HG02938 (cell line): Measurements from ENCODE around the gene TRAPPC2B.
"Not testable (repeated sequence)": the region's sequence is repeated elsewhere in the genome, so short reads cannot be mapped to it uniquely, and the experiment has no call there.

Source experiments
- ATAC-seq: cut with Tn5 transposase; IDR thresholded peaks from one replicate; pipeline ENCODE4 v1.9.1; 2021; ENCODE audit warnings: mild to moderate bottlenecking, moderate library complexity; ENCODE audit not compliant: unreplicated experiment

TRAPPC2B gene

DNA sequence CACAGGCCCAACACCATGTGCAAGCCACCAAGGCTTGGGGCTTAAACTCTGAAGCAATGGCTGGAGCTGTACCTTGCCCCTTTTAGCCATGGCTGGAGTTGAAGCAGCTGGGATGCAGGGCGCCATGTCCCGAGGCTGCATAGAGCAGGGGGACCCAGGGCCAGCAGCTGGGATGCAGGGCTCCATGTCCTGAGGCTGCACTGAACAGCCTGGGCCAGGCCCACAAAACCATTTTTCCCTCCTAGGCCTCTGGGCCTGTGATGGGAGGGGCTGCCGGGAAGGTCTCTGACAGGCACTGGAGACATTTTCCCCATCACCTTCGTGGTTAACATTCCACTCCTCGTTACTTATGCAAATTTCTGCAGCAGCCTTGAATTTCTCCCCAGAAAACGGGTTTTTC lies 10.8 kb downstream of the TRAPPC2B start:
- no peak for ATAC-seq

DNA sequence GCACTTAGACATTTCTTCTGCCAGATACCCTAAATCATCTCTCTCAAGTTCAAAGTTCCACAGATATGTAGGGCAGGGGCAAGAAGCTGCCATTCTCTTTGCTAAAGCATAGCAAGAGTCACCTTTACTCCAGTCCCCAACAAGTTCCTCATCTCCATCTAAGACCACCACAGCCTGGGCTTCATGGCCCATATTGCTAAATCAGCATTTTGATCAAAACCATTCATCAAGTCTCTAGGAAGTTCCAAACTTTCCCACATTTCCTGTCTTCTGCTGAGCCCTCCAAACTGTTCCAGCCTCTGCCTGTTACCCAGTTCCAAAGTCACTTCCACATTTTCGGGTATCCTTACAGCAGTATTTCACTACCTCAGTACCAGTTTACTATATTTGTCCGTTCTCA lies 11.3 kb downstream of the TRAPPC2B start:
- ATAC-seq: not testable (repeated sequence)

DNA sequence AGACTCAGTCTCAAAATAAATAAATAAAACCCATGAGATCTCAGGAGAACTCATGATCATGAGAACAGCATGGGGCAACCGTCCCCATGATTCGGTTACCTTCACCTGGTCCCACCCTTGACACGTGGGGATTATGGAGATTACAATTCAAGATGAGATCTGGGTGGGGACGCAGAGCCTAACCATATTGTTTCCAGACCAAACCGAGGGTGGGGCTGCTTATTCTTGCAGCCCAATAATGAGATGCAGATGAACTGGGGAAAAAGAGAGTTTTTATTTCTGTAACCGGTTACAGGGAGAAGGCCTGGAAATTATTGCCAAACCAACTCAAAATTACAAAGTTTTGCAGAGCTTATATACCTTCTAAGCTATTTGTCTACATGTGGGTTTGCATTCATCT lies 12.8 kb downstream of the TRAPPC2B start:
- ATAC-seq: no peak

DNA sequence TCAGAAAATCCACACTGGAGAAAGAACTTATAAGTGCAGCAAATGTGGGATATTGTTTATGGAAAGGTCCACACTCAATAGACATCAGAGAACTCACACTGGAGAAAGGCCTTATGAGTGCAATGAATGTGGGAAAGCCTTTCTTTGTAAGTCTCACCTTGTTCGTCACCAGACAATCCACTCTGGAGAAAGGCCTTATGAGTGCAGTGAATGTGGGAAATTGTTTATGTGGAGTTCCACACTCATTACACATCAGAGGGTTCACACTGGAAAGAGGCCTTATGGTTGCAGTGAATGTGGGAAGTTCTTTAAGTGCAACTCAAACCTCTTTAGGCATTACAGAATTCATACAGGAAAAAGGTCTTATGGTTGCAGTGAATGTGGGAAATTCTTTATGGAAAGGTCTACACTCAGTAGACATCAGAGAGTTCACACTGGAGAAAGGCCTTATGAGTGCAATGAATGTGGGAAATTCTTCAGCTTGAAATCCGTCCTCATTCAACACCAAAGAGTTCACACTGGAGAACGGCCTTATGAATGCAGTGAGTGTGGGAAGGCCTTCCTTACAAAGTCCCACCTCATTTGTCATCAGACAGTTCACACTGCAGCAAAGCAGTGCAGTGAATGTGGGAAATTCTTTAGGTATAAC lies 14.3 kb downstream of the TRAPPC2B start:
- no peak for ATAC-seq

DNA sequence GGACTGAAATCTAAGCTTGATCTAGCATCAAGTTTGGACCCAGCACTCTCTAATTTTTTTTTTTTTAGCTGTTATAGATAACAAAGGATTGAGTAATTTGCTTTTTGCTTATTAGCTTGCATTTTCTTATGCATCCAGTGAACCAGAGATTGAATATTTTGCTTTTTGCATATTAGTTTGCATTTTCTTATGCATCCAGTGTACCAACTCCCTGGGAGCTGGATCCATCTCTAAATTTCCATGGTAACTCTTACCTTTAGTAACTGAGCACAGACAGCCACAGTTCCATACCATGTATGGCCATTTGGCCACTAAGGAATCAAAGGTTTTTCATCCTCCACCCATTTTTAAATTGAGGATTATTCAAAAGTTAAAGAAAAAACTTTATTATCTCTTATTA lies 17.6 kb downstream of the TRAPPC2B start:
- no peak for ATAC-seq

DNA sequence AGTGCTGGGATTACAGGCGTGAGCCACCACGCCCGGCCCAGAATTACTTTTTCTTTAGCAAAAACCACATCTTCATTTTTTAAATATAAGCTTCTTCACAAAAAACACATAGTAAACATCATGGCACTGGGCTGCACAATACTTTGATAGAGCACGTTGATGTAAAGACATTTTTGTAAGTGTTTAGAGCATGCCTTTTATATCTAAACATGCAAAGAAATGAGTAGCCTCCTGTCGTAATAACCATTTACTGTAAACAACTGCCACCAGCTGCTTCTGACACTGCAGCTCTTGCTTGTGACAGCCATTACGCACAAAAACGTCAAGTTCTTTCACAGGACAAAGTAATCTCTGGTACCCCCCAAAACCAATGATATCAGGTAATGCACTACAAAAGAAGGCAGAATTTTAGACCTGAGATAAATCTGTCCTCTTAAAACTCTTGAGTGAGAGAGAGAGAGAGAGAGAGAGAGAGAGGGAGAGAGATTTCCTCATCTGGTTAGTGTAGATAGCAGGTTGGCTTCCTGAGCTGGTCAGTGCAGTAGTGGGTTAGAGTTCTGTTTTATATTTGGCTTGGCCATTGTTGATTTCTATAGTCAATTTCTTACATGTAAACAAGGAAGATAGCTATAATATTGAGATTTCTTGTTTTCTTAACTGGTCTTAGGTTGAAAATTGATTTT lies 19.6 kb downstream of the TRAPPC2B start:
- ATAC-seq: no peak

DNA sequence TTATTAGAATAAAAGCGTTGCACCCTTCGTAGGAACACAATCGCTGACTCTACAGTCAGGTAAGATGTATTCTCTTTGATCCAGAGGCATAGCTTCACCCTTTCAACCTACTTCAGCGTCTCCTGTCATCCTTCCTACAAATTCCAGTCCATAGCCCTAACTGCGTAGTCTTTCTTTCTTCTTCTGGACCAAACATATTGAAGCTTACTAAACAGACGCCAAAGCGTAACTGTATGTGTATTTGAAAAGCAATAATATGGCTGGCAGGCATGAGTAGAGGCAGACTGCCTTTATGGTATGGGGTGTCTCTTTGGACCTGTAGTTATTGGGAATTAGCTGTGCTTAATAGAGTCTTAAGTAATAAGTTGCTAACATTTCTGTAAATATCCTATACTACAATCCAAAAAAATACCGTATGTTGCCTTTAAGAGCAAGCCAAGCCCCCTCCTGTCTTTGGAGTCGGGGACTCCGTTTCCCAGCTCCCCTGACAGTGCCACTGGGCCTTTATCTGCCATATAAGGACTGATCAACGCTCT lies 25.9 kb downstream of the TRAPPC2B start:
- ATAC-seq: no peak

DNA sequence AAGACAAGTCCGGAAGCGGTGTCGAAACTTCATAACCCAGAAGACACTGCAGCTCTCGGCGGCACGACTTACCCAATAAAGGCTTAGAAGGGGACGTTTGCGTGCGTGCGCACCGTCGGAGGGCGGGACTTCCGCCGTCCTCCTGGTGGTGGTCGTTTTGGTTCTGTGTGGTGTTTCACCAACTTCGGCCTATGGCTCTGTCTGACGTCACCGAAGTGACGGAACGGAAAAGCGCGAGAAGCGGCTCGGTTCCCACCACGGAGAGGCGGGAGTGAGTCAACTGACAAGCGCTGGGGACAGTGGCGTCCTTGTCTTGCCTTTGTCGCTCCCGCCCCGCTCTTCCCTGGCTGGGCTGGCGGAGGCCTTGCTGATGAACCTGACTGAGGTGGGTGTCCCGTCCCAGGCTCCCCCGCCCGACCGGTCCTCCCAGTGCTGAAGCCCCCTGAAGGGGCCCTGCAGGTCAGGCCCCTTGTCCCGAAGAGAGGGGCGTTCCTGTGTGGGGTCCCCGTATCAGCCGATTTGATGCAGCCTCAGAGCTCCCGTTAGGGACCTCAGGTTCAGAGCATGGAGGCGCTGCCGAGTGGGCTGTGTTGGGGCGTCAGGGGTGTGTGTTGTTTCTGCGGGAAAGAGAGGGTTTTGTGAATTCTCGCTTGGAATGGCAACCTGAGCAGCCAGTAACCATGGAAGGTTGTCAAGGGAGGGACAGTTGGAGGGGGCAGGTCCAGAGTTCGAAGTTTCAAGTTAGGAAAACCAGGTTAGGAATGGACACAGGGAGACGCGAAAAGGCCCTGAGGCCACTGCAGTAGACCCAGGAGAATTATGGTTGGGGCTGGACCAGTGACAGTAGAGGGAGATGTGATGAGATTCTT lies 26.6 kb downstream of the TRAPPC2B start, which contains the start of gene ZNF548:
Gene ZNF548, plus strand, starts transcription at position 125 of the 869 bp plus-strand sequence. Its CDS starts 246 bp downstream, at position 371.
- ATAC-seq: peak; percentile 99

DNA sequence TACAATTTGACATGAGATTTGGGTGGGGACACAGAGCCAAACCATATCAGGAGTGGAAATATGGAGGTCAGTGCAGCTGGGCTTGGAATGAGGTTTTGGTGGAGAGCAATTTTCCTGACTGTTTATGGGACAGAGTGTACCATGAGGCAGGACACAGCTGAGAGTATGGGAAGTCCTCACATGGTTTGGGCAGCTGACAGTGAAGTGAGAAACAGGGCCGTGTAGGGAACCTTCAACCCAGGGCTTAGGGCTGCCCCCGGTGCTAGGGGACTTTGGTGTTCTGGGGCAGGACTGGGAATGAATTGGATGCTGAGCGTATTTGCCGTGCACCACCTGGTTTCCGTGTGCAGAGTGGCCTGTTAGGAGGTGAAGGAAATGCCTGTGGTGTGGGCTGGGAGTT lies 32.4 kb downstream of the TRAPPC2B start:
- ATAC-seq: no peak

DNA sequence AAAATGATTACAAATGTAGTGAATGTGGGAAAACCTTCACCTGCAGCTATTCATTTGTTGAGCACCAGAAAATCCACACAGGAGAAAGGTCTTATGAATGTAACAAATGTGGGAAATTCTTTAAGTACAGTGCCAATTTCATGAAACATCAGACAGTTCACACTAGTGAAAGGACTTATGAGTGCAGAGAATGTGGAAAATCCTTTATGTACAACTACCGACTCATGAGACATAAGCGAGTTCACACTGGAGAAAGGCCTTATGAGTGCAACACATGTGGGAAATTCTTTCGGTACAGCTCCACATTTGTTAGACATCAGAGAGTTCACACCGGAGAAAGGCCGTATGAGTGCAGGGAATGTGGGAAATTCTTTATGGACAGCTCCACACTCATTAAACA lies 35.5 kb downstream of the TRAPPC2B start:
- no peak for ATAC-seq

DNA sequence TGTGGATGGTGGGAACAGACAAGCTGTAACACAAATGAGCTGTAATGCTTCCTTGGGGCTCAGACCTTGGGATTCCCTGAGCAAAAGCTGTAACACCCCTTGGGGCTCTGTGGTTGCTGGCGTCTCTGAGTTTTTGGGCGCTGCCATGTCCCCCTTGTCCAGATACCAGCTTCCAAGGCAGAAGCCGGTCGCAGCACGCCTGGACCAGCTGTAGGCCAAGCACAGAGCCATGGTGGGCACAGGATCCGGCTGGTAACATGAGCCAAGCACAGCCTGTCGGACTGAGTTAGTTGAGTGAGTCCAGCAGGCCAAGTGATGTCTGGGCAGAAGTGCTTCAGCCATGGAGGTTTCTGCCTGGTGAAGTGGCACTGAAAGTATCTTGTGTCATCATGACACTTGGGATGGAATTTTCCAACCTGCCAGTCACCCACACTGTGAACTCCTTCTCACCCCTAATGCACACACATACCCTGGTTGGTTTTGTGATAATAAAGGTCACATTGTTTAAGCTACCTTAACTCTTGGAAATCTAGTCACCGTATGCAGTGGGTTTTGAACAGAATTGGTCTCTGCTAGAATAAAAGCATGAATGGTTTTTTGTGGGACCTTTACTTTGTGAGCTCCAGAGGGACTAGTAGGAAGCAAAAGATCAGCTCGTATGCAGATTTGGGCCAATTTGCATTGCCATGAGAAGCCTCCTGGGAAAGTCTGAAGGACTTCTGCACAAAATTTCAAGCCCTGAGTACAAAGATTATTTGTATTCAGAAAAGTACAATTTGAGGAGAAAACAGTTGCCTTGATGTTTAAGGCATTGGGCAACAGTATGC lies 40.6 kb downstream of the TRAPPC2B start:
- no peak for ATAC-seq

DNA sequence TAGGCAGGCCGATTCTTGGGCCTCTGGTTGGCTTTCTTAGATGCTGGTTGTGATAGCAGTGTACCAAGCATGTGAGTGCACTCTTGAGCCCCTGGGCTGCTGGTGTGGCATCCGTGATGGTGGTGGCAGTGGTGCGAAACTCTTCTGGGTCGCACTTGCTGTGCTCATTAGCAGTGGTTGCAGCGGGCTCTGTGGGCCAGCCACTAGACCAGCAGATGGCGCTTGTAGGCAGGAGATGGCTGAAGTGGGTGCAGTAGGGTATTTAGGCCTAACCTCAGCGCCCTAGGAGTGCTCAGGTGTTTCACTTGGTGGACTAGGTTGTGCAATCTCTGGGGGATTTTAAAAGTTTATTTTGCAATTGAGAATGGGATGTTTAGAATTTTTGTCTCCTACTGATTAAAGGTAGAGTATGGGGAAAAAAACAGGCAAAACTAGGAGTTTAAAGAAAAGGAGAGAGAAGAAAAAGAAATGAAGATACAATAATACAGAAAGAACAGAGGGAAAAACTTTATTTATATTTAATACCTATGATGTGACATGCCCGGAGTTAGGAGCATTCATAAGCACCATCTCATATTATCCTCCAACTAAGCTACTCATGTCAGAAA lies 43.3 kb downstream of the TRAPPC2B start:
- ATAC-seq: no peak

DNA sequence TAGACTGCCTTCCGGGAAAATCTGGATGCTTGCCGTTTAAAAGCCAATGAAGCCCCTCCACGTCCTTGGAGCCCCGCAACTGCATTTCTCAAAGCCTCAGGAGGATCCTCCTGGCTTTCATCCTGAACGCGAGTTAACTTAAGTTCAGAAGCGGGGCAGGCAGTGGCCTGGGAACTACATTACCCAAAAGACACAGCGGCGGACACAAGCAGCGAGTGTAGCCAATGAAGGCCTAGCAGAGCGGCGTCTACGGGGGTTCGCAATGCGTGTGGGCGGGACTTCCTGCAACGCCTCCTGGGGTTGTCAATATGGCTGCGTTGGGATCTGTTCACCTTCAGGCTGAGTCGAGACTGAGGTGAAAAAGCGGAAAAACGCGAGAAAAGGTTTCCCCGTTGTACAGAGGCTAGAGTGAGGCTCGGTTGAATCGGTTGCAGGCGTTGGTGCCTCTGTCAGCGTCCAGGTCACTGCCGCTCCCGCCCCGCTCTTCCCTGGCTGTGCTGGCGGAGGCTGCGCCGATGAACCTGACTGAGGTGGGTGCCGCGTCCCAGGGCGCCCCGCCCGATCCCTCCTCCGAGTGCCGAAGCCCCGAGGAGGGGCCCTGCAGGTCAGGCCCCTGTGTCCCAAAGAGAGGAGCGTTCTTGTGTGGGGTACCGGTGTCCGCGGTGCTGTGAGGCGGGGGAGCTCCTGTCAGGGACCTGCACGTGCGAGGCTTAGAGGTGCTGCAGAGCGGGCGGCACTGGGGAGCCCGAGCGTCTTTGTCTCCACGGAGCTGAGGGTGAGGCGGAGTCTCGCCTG lies 47.7 kb downstream of the TRAPPC2B start, which contains the start of gene ZNF17:
Gene ZNF17, plus strand, starts transcription at position 285 of the 795 bp plus-strand sequence. CDS start 2,455 bp downstream, outside the sequence.
- peak; percentile 97 for ATAC-seq
